H1 (cell line): ENCODE measurements around the gene RNF224. TPM values are rescaled to one million over a fixed set of nuclear protein-coding genes. Genes with fewer than 3 reads are reported as not detected.

ENCODE experiments used
- NRF1 ChIP-seq: IDR thresholded peaks from 2 replicates; pipeline ENCODE4 v1.6.1; 2011; ENCODE audit warnings: mild to moderate bottlenecking, low read depth, low read length, improper control_type of control experiment
- polyA plus RNA-seq, 7 experiments: library from polyadenylated mRNA; depleted of rRNA in 3 of 7; stranded (reverse) in 5 of 7; unstranded in 2 of 7; fragments of >200 nt in 5 of 7; fragments of 200-250 nt in 2 of 7; gene quantifications; 1 replicate in 5 of 7; 2 replicates in 1 of 7; 4 replicates in 1 of 7; pipeline versions ENCODE4 v1.2.1 to v1.2.3, GENCODE V29; 2011 to 2013; ENCODE audit warnings: missing spikeins in 2 of 7, mixed read lengths in 2 of 7
- total RNA-seq: library from RNA; stranded (reverse); fragmentation: NEBNext Ultra II Directional; extraction: Animal tissue kit (Norgen Biotek cat#: 25700); gene quantifications from 2 replicates; pipeline ENCODE4 v1.2.1, GENCODE V29; 2021
- TF ChIP-seq, protein P1 (sequence below), 3 experiments: IDR thresholded peaks; 1 replicate in 2 of 3; 2 replicates in 1 of 3; pipeline versions ENCODE4 v1.5.1 to v1.6.1; 2011; ENCODE audit warnings: low read length in 3 of 3, mild to moderate bottlenecking in 3 of 3, inconsistent platforms in 2 of 3, low read depth in 1 of 3, moderate library complexity in 1 of 3; ENCODE audit not compliant: insufficient read depth in 1 of 3; ENCODE audit errors: control extremely low read depth in 1 of 3
- TF ChIP-seq, protein P2 (sequence below): IDR thresholded peaks from 2 replicates; pipeline ENCODE4 v1.6.1; 2012; ENCODE audit warnings: inconsistent platforms

Gene RNF224
- total and polyA plus RNA-seq, 2 of the 8 experiments (the other 6 are each of a cell fraction or from before 2014, with no cell fraction given) = 0.24 TPM; not detected in 1

DNA sequence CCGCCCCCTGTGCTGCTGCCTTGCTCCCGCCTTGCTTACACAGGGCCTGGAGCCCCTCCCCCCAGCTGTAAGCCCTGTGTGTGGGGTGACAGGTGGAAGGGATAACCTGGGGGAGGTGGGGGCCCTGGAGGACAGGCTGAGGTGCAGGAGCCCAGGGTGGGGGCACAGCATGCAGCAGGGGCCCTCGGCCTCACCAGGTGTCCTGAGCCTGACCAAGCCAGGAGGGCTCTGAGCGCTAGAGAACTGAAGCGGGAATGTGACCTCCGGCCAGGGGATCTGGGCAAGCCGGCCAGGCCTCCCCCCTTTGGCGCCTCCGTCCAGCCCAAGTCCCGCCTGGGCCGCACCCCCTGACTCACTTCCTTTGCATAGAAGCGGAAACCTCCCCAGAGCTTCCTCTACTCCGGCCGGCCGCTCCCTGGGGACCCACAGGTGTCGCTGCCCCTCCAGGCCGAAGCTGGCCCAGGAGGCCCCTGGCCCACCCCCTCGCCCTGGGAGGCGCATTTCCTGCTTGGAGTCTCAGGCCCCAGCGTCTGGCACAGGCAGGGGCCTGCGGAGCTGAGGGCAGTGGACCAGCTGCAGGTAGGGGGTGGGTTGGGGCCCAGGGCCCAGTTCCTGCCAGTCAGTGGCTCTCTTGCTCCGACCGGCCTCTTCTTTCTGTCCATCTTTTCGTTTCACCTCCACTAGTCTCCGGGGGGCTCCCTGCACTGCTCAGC is 50.2 kb downstream of the RNF224 start, which contains the start of gene TOR4A (continued):
- TF ChIP-seq, protein P1, sequence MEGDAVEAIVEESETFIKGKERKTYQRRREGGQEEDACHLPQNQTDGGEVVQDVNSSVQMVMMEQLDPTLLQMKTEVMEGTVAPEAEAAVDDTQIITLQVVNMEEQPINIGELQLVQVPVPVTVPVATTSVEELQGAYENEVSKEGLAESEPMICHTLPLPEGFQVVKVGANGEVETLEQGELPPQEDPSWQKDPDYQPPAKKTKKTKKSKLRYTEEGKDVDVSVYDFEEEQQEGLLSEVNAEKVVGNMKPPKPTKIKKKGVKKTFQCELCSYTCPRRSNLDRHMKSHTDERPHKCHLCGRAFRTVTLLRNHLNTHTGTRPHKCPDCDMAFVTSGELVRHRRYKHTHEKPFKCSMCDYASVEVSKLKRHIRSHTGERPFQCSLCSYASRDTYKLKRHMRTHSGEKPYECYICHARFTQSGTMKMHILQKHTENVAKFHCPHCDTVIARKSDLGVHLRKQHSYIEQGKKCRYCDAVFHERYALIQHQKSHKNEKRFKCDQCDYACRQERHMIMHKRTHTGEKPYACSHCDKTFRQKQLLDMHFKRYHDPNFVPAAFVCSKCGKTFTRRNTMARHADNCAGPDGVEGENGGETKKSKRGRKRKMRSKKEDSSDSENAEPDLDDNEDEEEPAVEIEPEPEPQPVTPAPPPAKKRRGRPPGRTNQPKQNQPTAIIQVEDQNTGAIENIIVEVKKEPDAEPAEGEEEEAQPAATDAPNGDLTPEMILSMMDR (IDR thresholded peaks at IDR 0.05; ENCODE audit: control extremely low read depth in 1 of 3, insufficient read depth in 1 of 3, low read depth in 1 of 3, low read length in 3 of 3) = peak in 1 of 3 experiments; percentile 21; a peak in 1 of 4 replicates
- TF ChIP-seq, protein P2, sequence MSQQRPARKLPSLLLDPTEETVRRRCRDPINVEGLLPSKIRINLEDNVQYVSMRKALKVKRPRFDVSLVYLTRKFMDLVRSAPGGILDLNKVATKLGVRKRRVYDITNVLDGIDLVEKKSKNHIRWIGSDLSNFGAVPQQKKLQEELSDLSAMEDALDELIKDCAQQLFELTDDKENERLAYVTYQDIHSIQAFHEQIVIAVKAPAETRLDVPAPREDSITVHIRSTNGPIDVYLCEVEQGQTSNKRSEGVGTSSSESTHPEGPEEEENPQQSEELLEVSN = 0 out of 2 replicates have a peak, but pooled peaks have one; percentile 12
- no peak for TF ChIP-seq NRF1
